ENCODE data around the gene ARAF.

GRCh38 chrX:47614618-47615017 is 53.6 kb downstream of the ARAF start:
- no peak for TF ChIP-seq CTCF (IDR thresholded peaks at IDR 0.05; ENCODE audit: low read length)
- no peak for TF ChIP-seq EZH2 (optimal IDR thresholded peaks at IDR 0.05; ENCODE audit: low read depth, low read length)
- TF ChIP-seq EZH2phosphoT487 (IDR thresholded peaks at IDR 0.05; ENCODE audit: low read length): no peak

Data from MM.1S (cell line).